Fibroblast of lung (primary cell): ENCODE data around the gene IFIH1. TPM values are rescaled to one million over a fixed set of nuclear protein-coding genes. Genes with fewer than 3 reads are reported as not detected.

Experiments
- DNase-seq, 2 donors: peaks; one replicate each; pipeline versions ENCODE4 v3.0.0 to v3.0.0-alpha.2; 2010; ENCODE audit warnings: low read depth in 2 of 2
- H2AFZ ChIP-seq: 2 replicates; pipeline ENCODE4 v1.5.1; 2012; ENCODE audit warnings: low read length, control low read depth, inconsistent platforms
- H3K27ac ChIP-seq: 2 replicates; pipeline ENCODE4 v1.5.1; 2011; ENCODE audit warnings: low read length, control low read depth; ENCODE audit not compliant: insufficient read depth
- H3K27me3 ChIP-seq: 2 replicates; pipeline ENCODE4 v1.5.1; 2011; ENCODE audit warnings: mild to moderate bottlenecking, low read length; ENCODE audit not compliant: control insufficient read depth, insufficient read depth
- H3K36me3 ChIP-seq: 2 replicates; pipeline ENCODE4 v1.5.1; 2011; ENCODE audit warnings: low read length; ENCODE audit not compliant: control insufficient read depth, insufficient read depth
- H3K4me1 ChIP-seq: 2 replicates; pipeline ENCODE4 v1.5.1; 2011; ENCODE audit warnings: low read length; ENCODE audit not compliant: control insufficient read depth, insufficient read depth; ENCODE audit errors: extremely low read depth
- H3K4me2 ChIP-seq: 2 replicates; pipeline ENCODE4 v1.5.1; 2011; ENCODE audit warnings: low read length, control low read depth; ENCODE audit not compliant: insufficient read depth; ENCODE audit errors: extremely low read depth
- H3K4me3 ChIP-seq, 4 experiments: fragments of 200-600 bp in 1 of 4; sonication (generic) in 1 of 4; replicated peaks in 1 of 4; 2 replicates each; pipeline ENCODE4 v1.5.1; 2011 to 2016; ENCODE audit warnings: low read length in 4 of 4, low read depth in 3 of 4, mild to moderate bottlenecking in 3 of 4, control low read depth in 2 of 4, inconsistent platforms in 1 of 4, mixed read lengths in 1 of 4; ENCODE audit not compliant: insufficient read depth in 1 of 4; ENCODE audit errors: control extremely low read depth in 1 of 4
- H3K79me2 ChIP-seq: 2 replicates; pipeline ENCODE4 v1.5.1; 2012; ENCODE audit warnings: mild to moderate bottlenecking, low read length, inconsistent platforms; ENCODE audit not compliant: control insufficient read depth, insufficient read depth
- H3K9ac ChIP-seq: 2 replicates; pipeline ENCODE4 v1.5.1; 2011; ENCODE audit warnings: mild to moderate bottlenecking, low read length, control low read depth; ENCODE audit not compliant: insufficient read depth
- H3K9me3 ChIP-seq: 2 replicates; pipeline ENCODE4 v1.5.1; 2012; ENCODE audit warnings: low read depth, low read length; ENCODE audit not compliant: control insufficient read depth, insufficient read depth
- H4K20me1 ChIP-seq: 2 replicates; pipeline ENCODE4 v1.5.1; 2011; ENCODE audit warnings: low read length; ENCODE audit not compliant: control insufficient read depth, insufficient read depth; ENCODE audit errors: extremely low read depth
- EZH2 ChIP-seq: IDR thresholded peaks from 2 replicates; pipeline ENCODE4 v1.5.1; 2012; ENCODE audit warnings: low read length, control low read depth, mild to moderate bottlenecking; ENCODE audit errors: missing control alignments
- polyA minus RNA-seq: library from RNA; depleted of rRNA, polyadenylated mRNA; stranded (reverse); fragments of >200 nt; gene quantifications from 2 replicates; pipeline ENCODE4 v1.2.3, GENCODE V29; 2011; ENCODE audit warnings: low replicate concordance
- polyA plus RNA-seq, 2 donors: library from polyadenylated mRNA; depleted of rRNA in 1 of 2; stranded (reverse) in 1 of 2; unstranded in 1 of 2; fragments of >200 nt; gene quantifications; 2 replicates each; pipeline ENCODE4 v1.2.1, GENCODE V29; 2011 to 2012; ENCODE audit warnings: missing spikeins in 1 of 2
- total RNA-seq: library from RNA; depleted of rRNA; stranded (reverse); fragments of >200 nt; gene quantifications from 2 replicates; pipeline ENCODE4 v1.2.1, GENCODE V29; 2014
- TF ChIP-seq, protein P1 (sequence below), 2 donors: IDR thresholded peaks in 1 of 2; conservative IDR thresholded peaks in 1 of 2; 1 replicate in 1 of 2; 2 replicates in 1 of 2; pipeline ENCODE4 v1.5.1; 2011 to 2012; ENCODE audit warnings: low read length in 2 of 2, control low read depth in 1 of 2, inconsistent platforms in 1 of 2, low read depth in 1 of 2, mild to moderate bottlenecking in 1 of 2

Gene IFIH1
- total RNA-seq (10.0 and 11.4 TPM in 2 replicates), polyA plus RNA-seq (2.9 and 4.2 TPM in 2 replicates), polyA minus RNA-seq (1.1 and 3.7 TPM in 2 replicates)
- polyA plus RNA-seq (2012): 2.2 and 3.9 TPM in 2 replicates

DNA sequence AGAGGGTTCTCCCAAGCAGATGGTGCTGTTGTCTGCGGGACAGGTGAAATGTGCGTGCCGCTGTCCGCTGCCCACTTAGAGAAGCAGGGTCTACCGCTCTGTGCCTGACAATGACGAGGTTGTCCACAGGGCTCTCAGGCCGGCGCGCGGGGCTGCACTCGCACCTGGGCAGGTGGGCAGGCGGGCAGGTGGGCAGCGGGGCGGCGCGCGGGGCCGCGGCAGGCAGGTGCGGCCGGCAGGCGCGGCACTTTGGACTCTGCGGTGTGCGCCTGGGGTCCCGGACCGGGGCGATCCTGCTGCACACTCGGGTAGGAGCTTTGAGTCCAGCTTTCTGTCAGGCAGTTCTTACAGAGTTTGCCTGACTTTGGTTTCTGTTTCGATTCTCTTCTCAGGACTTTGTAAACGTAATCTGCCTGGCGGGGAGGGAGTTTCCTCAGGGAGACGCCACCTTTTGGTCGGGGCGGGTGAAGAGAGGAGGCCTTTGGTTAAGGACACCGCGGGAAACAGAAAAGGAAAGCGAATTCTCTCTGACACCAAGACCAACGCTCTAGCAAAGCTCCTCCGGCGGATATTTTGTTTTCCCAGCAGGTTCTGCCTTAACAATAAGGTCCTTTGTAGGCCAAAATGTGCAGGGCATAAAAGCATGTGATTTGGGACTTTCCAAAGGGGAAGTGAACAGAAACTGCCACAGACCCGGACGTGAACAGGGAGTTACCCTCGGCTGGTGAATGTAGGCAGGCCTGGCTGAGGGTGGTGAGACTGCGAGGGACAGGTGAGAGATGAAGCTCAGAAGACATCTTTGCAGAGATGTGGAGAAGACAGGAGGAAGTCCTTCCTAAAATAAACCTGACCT, at the start of gene IFIH1:
Gene IFIH1 (minus strand): TSS at position 357 of the 853 bp plus-strand sequence. CDS start 377 bp downstream, outside the sequence.
- DNase-seq: peak; percentile 89 to 92
- Histone ChIP-seq H3K4me1 (peaks cover 6% of the 10 kb centered on the region), H4K20me1 (no peaks in the 10 kb centered on the region), H3K27me3 (no peaks in the 10 kb centered on the region), H3K9ac (peak within 1 kb of the TSS; percentile 76), H3K36me3 (no peaks in the 10 kb centered on the region), H3K4me3 (peak within 1 kb of the TSS; percentile 80 to 89 (median 86)), H3K4me2 (peak within 1 kb of the TSS; percentile 98), H3K27ac (peak within 1 kb of the TSS; percentile 59), H2AFZ (peak within 1 kb of the TSS; percentile 99), H3K9me3 (no peaks in the 10 kb centered on the region), H3K79me2 (no peaks in the 10 kb centered on the region)
- TF ChIP-seq, protein P1, sequence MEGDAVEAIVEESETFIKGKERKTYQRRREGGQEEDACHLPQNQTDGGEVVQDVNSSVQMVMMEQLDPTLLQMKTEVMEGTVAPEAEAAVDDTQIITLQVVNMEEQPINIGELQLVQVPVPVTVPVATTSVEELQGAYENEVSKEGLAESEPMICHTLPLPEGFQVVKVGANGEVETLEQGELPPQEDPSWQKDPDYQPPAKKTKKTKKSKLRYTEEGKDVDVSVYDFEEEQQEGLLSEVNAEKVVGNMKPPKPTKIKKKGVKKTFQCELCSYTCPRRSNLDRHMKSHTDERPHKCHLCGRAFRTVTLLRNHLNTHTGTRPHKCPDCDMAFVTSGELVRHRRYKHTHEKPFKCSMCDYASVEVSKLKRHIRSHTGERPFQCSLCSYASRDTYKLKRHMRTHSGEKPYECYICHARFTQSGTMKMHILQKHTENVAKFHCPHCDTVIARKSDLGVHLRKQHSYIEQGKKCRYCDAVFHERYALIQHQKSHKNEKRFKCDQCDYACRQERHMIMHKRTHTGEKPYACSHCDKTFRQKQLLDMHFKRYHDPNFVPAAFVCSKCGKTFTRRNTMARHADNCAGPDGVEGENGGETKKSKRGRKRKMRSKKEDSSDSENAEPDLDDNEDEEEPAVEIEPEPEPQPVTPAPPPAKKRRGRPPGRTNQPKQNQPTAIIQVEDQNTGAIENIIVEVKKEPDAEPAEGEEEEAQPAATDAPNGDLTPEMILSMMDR (conservative IDR thresholded peaks at IDR 0.05 in 1 of 2, IDR thresholded peaks at IDR 0.05 in 1 of 2; ENCODE audit: low read depth in 1 of 2, low read length in 2 of 2): peak; percentile 50 to 56
- TF ChIP-seq EZH2: no peak

DNA sequence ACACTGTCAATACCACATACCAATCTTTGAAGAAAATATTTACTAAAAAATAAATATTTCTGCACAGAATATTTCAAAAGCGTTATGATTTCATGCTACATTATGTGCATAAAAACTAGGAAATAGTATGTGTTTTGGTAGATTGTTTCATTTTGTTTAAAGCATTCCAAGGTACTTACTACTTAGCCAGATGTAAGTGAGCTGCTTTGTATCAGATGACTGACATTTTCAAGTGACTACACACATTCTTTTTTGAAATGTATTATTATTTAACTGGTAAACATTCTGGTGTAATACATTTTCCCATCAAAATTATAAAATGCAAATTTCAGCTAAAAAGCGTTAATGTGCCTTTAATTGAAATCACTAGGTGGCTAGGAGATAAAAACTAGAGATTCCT, 46.9 kb upstream of the IFIH1 start:
- Histone ChIP-seq H4K20me1 (peaks cover 2% of the 10 kb centered on the region), H3K4me1 (no peaks in the 10 kb centered on the region), H3K9ac (no peak overlapping the region), H3K27me3 (no peaks in the 10 kb centered on the region), H3K36me3 (no peaks in the 10 kb centered on the region), H3K4me2 (no peak overlapping the region), H2AFZ (no peak overlapping the region), H3K27ac (no peak overlapping the region), H3K4me3 (no peak overlapping the region), H3K79me2 (no peaks in the 10 kb centered on the region), H3K9me3 (no peaks in the 10 kb centered on the region)
- no peak for DNase-seq
- no peak for TF ChIP-seq EZH2
- TF ChIP-seq, protein P1 (conservative IDR thresholded peaks at IDR 0.05 in 1 of 2, IDR thresholded peaks at IDR 0.05 in 1 of 2; ENCODE audit: low read depth in 1 of 2, low read length in 2 of 2): no peak

DNA sequence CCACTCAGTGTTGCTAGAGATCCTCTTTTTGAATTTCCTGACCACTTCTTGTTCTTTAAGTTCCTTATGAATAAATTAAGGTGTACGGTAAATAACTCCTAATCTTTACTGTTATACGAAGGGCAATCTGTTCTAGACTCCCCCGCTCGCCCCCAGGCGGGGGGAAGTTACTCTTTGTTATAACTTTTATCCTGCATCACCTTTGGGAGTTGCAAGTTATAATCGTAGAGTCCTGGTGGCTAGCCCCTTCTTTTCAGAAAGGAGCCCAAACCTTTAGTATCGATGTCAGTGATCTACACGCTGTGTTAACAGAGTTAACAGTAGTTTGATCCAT, 26.1 kb upstream of the IFIH1 start:
- Histone ChIP-seq H4K20me1 (no peaks in the 10 kb centered on the region), H3K27ac (no peak overlapping the region), H3K4me1 (no peaks in the 10 kb centered on the region), H3K4me2 (peak overlapping the region; percentile 64), H3K4me3 (peak overlapping the region; percentile 76 to 88 (median 86)), H3K36me3 (no peaks in the 10 kb centered on the region), H3K79me2 (no peaks in the 10 kb centered on the region), H3K27me3 (no peaks in the 10 kb centered on the region), H3K9me3 (no peaks in the 10 kb centered on the region), H3K9ac (no peak overlapping the region), H2AFZ (peak overlapping the region; percentile 99)
- no peak for DNase-seq
- TF ChIP-seq, protein P1 (conservative IDR thresholded peaks at IDR 0.05 in 1 of 2, IDR thresholded peaks at IDR 0.05 in 1 of 2; ENCODE audit: low read depth in 1 of 2, low read length in 2 of 2): no peak
- TF ChIP-seq EZH2: no peak
